Activated T-helper 2 cell treated with anti-CD3 and anti-CD28 coated beads, Interferon-gamma antibody, Interleukin-2, Interleukin-4, amounts not matched to agents 10 μg/mL and 5 μg/mL and 100 μg/mL, durations not matched to agents 14 hours and 24 hours and 36 hours (primary cell): ENCODE data around the gene NKD2. TPM values are rescaled to one million over a fixed set of nuclear protein-coding genes. Genes with fewer than 3 reads are reported as not detected.

Experiments used
- DNase-seq: peaks from one replicate; pipeline ENCODE4 v3.0.0; 2021; ENCODE audit warnings: low spot score
- H3K27ac Mint-ChIP-seq: one replicate; pipeline ENCODE4 v1.8.0; 2021; ENCODE audit warnings: mixed read lengths
- H3K27me3 Mint-ChIP-seq: one replicate; pipeline ENCODE4 v1.8.0; 2021; ENCODE audit warnings: low read depth, mixed read lengths
- H3K36me3 Mint-ChIP-seq: one replicate; pipeline ENCODE4 v1.8.0; 2021; ENCODE audit warnings: low read depth, mixed read lengths
- H3K4me1 Mint-ChIP-seq: one replicate; pipeline ENCODE4 v1.8.0; 2021; ENCODE audit warnings: low read depth, mixed read lengths
- H3K4me3 Mint-ChIP-seq: one replicate; pipeline ENCODE4 v1.8.0; 2021; ENCODE audit warnings: low read depth, mild to moderate bottlenecking, moderate library complexity, mixed read lengths
- H3K9me3 Mint-ChIP-seq: one replicate; pipeline ENCODE4 v1.8.0; 2021; ENCODE audit warnings: mixed read lengths
- intact Hi-C: fragments of 100-400 bp; cut with micrococcal nuclease; formaldehyde crosslinking; loops from one replicate; pipeline ENCODE4 v1.15.1; 2023
- total RNA-seq: library from RNA; stranded (reverse); gene quantifications from 2 replicates; pipeline ENCODE4 v1.2.3, GENCODE V29; 2022

The NKD2 gene
- total RNA-seq, 1 donor from 2014 or later = 14.4 TPM

DNA sequence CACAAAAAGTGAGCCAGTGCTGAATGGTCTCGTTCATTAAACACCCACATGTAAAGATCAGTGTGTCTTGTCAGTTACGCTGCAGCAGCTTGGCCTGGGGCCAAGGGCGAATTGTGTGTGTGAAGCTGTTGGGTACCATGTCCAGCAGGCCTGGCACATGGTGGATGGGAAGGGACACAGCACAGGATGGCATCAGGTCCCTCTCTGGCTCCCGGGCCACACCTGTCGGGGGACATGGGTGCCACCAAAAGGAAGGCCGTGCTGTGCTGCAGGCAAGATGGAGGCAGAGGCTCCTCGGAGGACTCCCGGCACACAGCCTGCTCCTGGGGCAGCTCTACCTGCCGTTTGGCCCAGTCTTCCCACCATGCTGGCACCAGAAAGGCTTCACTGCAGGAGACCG, 32.0 kb downstream of the NKD2 start:
- DNase-seq = no peak
- Mint-ChIP-seq H3K36me3 (peaks cover 60% of the 10 kb centered on the region), H3K27ac (no peak overlapping the region), H3K27me3 (no peaks in the 10 kb centered on the region), H3K4me1 (no peaks in the 10 kb centered on the region), H3K4me3 (no peak overlapping the region), H3K9me3 (peaks cover 54% of the 10 kb centered on the region)
- intact Hi-C loops = no loop called here

GRCh38 chr5:1041225-1042143, 32.9 kb downstream of the NKD2 start:
- Mint-ChIP-seq H3K4me1 (no peaks in the 10 kb centered on the region), H3K27ac (no peak overlapping the region), H3K27me3 (no peaks in the 10 kb centered on the region), H3K9me3 (peaks cover 63% of the 10 kb centered on the region), H3K4me3 (no peak overlapping the region), H3K36me3 (peaks cover 63% of the 10 kb centered on the region)
- intact Hi-C loops = no loop called here
- no peak for DNase-seq

DNA sequence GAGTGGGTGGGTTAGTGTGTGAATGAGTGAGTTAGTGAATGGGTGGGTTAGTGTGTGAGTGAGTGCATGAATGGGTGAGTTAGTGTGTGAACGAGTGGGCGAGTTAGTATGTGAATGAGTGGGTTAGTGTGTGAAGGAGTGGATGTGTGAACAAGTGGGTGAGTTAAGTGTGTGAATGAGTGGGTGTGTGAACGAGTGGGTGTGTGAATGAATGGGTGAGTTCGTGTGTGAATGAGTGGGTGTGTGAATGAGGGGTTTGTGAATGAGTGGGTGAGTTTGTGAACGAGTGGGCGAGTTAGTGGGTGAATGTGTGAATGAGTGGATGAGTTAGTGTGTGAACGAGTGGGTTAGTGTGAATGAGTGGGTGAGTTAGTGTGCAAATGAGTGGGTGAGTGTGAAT, 34.0 kb downstream of the NKD2 start:
- intact Hi-C loops = no loop called here
- DNase-seq = no peak
- Mint-ChIP-seq H3K4me3 (no peak overlapping the region), H3K9me3 (peaks cover 74% of the 10 kb centered on the region), H3K27me3 (no peaks in the 10 kb centered on the region), H3K36me3 (peaks cover 69% of the 10 kb centered on the region), H3K4me1 (no peaks in the 10 kb centered on the region), H3K27ac (peak overlapping the region; percentile 43)

GRCh38 chr5:1043327-1043726, 34.7 kb downstream of the NKD2 start:
- H3K27ac Mint-ChIP-seq = peak overlapping the region; percentile 43
- peaks cover 76% of the 10 kb centered on the region for H3K36me3 Mint-ChIP-seq
- no peaks in the 10 kb centered on the region for H3K27me3 Mint-ChIP-seq
- intact Hi-C loops = no loop called here
- no peaks in the 10 kb centered on the region for H3K4me1 Mint-ChIP-seq
- H3K9me3 Mint-ChIP-seq = peaks cover 81% of the 10 kb centered on the region
- no peak overlapping the region for H3K4me3 Mint-ChIP-seq
- DNase-seq = no peak

DNA sequence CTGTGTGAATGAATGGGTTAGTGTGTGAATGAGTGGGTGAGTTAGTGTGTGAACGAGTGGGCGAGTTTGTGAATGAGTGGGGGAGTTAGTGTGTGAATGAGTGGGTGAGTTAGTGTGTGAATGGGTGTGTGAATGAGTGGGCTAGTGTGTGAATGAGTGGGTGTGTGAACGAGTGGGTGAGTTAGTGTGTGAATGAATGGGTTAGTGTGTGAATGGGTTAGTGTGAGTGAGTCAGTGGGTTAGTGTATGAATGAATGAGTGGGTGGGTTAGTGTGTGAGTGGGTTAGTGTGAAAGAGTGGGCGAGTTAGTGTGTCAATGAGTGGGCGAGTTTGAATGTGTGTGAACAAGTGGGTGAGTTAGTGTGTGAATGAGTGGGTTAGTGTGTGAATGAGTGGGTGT, 35.5 kb downstream of the NKD2 start:
- peaks cover 84% of the 10 kb centered on the region for H3K9me3 Mint-ChIP-seq
- peak overlapping the region; percentile 23 for H3K27ac Mint-ChIP-seq
- no peak for DNase-seq
- intact Hi-C loops = no loop called here
- H3K4me3 Mint-ChIP-seq = no peak overlapping the region
- peaks cover 74% of the 10 kb centered on the region for H3K36me3 Mint-ChIP-seq
- H3K27me3 Mint-ChIP-seq = no peaks in the 10 kb centered on the region
- H3K4me1 Mint-ChIP-seq = no peaks in the 10 kb centered on the region

DNA sequence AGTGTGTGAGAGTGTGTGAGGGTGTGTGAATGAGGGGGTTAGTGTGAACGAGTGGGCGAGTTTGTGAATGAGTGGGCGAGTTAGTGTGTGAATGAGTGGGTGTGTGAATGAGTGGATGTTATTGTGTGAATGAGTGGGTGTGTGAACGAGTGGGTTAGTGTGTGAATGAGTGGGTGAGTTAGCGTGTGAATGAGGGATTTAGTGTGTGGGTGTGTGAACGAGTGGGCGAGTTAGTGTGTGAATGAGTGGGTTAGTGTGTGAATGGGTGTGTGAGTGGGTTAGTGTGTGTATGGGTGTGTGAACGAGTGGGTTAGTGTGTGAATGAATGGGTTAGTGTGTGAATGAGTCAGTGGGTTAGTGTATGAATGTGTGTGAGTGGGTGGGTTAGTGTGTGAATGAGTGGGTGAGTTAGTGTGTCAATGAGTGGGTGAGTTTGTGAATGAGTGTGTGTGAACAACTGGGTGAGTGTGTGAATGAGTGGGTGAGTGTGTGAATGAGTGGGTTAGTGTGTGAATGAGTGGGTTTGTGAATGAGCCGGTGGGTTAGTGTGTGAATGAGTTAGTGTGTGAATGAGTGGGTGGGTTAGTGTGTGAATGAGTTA, 37.5 kb downstream of the NKD2 start:
- Mint-ChIP-seq H3K4me1 (no peaks in the 10 kb centered on the region), H3K27ac (peak overlapping the region; percentile 24), H3K36me3 (peaks cover 65% of the 10 kb centered on the region)

GRCh38 chr5:1047332-1047965, 38.8 kb downstream of the NKD2 start:
- no peak for DNase-seq
- Mint-ChIP-seq H3K4me3 (no peak overlapping the region), H3K4me1 (no peaks in the 10 kb centered on the region), H3K9me3 (peaks cover 62% of the 10 kb centered on the region), H3K36me3 (peaks cover 60% of the 10 kb centered on the region), H3K27me3 (no peaks in the 10 kb centered on the region), H3K27ac (peak overlapping the region; percentile 4)
- intact Hi-C loops = no loop called here

More for the DNA sequence above, 37.5 kb downstream of the NKD2 start:
- Mint-ChIP-seq H3K27me3 (no peaks in the 10 kb centered on the region), H3K4me3 (no peak overlapping the region), H3K9me3 (peaks cover 76% of the 10 kb centered on the region)
- intact Hi-C loops = no loop called here
- no peak for DNase-seq

GRCh38 chr5:1048162-1048721, 39.6 kb downstream of the NKD2 start:
- intact Hi-C loops = no loop called here
- no peaks in the 10 kb centered on the region for H3K27me3 Mint-ChIP-seq
- H3K4me1 Mint-ChIP-seq = no peaks in the 10 kb centered on the region
- DNase-seq = no peak
- H3K36me3 Mint-ChIP-seq = peaks cover 52% of the 10 kb centered on the region
- no peak overlapping the region for H3K4me3 Mint-ChIP-seq
- H3K9me3 Mint-ChIP-seq = peaks cover 54% of the 10 kb centered on the region
- H3K27ac Mint-ChIP-seq = no peak overlapping the region

- Mint-ChIP-seq H3K36me3 (peaks cover 46% of the 10 kb centered on the region), H3K4me3 (no peak overlapping the region), H3K4me1 (no peaks in the 10 kb centered on the region), H3K9me3 (peaks cover 45% of the 10 kb centered on the region), H3K27ac (no peak overlapping the region), H3K27me3 (no peaks in the 10 kb centered on the region)
- DNase-seq = no peak
- intact Hi-C loops = no loop called here
Measured at GRCh38 chr5:1048861-1049838, 40.5 kb downstream of the NKD2 start.

DNA sequence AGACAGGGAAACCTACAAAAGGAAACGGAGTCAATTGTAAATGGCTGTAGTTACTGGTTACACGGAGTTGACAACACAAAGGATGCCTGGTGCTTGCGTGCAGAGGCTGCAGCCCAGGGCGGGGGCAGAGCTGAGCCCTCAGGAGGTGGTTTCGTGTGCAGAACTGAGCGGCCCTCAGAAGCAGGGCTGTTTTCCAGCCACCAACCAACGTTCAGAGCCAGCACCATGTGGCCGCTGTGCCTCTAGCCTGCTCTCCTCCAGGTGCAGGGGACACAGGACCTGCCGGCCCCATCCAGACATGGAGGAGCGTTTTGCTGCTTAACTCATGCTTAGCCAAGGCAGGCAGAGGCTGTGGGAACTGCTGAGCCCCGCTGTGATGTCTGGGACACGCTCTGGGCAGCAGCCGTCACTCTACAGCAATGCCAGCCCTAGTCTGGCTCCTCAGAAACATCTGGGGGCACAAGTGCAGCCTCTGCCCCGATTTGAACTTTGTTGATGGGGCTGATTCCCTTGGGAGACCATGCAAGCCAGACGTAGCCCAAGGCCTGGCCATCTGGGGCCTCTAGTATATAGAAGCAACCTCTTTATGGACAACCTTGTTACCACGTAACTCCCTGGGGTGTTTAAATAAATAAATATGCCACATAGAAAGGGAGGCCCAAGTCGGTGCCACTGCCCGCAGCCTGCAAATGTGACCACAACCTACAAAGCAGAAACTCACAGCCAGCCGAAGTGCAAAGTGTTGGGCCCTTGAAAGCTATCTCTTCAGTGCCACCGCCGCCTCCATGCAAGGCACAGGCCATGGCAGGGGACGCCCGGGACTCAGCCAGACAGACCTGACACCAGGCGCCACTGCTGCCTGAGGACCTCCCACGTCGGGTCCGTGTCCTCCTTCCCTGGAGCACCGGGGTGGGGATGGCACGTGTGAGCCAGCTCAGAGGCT, 42.1 kb downstream of the NKD2 start:
- no peak overlapping the region for H3K4me3 Mint-ChIP-seq
- peaks cover 29% of the 10 kb centered on the region for H3K9me3 Mint-ChIP-seq
- no peaks in the 10 kb centered on the region for H3K27me3 Mint-ChIP-seq

DNA sequence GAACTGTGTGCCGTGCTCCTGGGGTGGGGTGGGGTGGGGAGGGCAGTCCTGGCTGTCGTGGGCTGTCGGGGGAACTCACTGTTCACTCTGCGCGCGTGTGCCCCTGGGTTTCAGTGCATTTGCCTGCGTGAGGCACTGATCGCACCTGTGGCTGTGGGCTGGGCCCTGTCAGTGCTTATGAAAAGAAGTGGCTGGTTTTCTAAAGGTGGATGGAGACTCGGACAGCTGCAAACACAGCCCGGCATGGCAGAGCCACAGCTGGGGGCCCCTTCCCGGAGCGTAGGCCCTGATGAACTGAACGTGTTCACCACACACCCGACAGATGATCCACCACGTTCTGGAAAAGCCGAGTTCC, 42.7 kb downstream of the NKD2 start:
- intact Hi-C loops = no loop called here
- Mint-ChIP-seq H3K9me3 (peaks cover 23% of the 10 kb centered on the region), H3K4me3 (no peak overlapping the region), H3K27me3 (no peaks in the 10 kb centered on the region), H3K27ac (no peak overlapping the region), H3K36me3 (peaks cover 33% of the 10 kb centered on the region), H3K4me1 (no peaks in the 10 kb centered on the region)
- DNase-seq = no peak

More for the DNA sequence above, 42.1 kb downstream of the NKD2 start:
- H3K4me1 Mint-ChIP-seq = no peaks in the 10 kb centered on the region
- no peak overlapping the region for H3K27ac Mint-ChIP-seq
- H3K36me3 Mint-ChIP-seq = peaks cover 31% of the 10 kb centered on the region
- DNase-seq = no peak
- intact Hi-C loops = no loop called here
